H1 (cell line): ENCODE data around the gene KCTD19. TPM values are rescaled to one million over a fixed set of nuclear protein-coding genes. Genes with fewer than 3 reads are reported as not detected.

Experiments
- CTCF ChIA-PET: fragments of 300-600 bp; sonication (Branson Sonifier 250); formaldehyde crosslinking; loops from one replicate; lab custom pipeline; 2021; ENCODE audit not compliant: partially characterized antibody; lab: Charles Lee
- POLR2A ChIA-PET: fragments of 300-600 bp; sonication (Branson Sonifier 250); formaldehyde crosslinking; loops from one replicate; lab custom pipeline; 2021; ENCODE audit warnings: inconsistent platforms; ENCODE audit not compliant: partially characterized antibody; lab: Charles Lee
- DNase-seq, 2 experiments: peaks; one replicate each; pipeline versions ENCODE4 v3.0.0 to v3.0.0-alpha.2; 2010 to 2022; ENCODE audit warnings: low spot score in 2 of 2, low read depth in 1 of 2, mixed read lengths in 1 of 2
- FAIRE-seq: peaks from 2 replicates; lab custom pipeline; 2011; peaks lifted over from hg19 to GRCh38; lab: Jason Lieb, UNC
- H2AFZ ChIP-seq: 2 replicates; pipeline ENCODE4 v1.8.1; 2012; ENCODE audit warnings: low read length, inconsistent platforms
- H2AK5ac ChIP-seq: 2 replicates; pipeline ENCODE4 v1.6.1; 2013; ENCODE audit warnings: low read depth, low read length
- H2BK120ac ChIP-seq: replicated peaks from 2 replicates; pipeline ENCODE3; 2013; ENCODE audit warnings: low read depth, low read length, inconsistent platforms
- H2BK12ac ChIP-seq: 2 replicates; pipeline ENCODE4 v1.6.1; 2013; ENCODE audit warnings: low read depth, low read length
- H2BK15ac ChIP-seq: 2 replicates; pipeline ENCODE4 v1.6.1; 2013; ENCODE audit warnings: low read length
- H2BK20ac ChIP-seq: 2 replicates; pipeline ENCODE4 v1.6.1; 2013; ENCODE audit warnings: low read length
- H2BK5ac ChIP-seq: 2 replicates; pipeline ENCODE4 v1.6.1; 2013; ENCODE audit warnings: low read depth, low read length
- H3K14ac ChIP-seq: 2 replicates; pipeline ENCODE4 v1.6.1; 2013; ENCODE audit warnings: inconsistent platforms; ENCODE audit not compliant: insufficient read length
- H3K18ac ChIP-seq: 2 replicates; pipeline ENCODE4 v1.6.1; 2013; ENCODE audit warnings: low read length; ENCODE audit errors: extremely low read depth
- H3K23ac ChIP-seq: 2 replicates; pipeline ENCODE4 v1.6.1; 2013; ENCODE audit warnings: inconsistent platforms; ENCODE audit not compliant: insufficient read length
- H3K23me2 ChIP-seq: 2 replicates; pipeline ENCODE4 v1.6.1; 2013; ENCODE audit warnings: low read depth, low read length
- H3K27ac ChIP-seq: 2 replicates; pipeline ENCODE4 v1.6.1; 2011; ENCODE audit warnings: low read depth, low read length, inconsistent platforms
- H3K27me3 ChIP-seq, 4 experiments: replicated peaks in 1 of 4; 1 replicate in 1 of 4; 2 replicates in 3 of 4; pipeline versions ENCODE4 v1.6.1 to v1.8.1; 2011 to 2013; ENCODE audit warnings: low read length in 3 of 4, mild to moderate bottlenecking in 3 of 4, inconsistent platforms in 2 of 4, mixed read lengths in 2 of 4, moderate library complexity in 1 of 4; ENCODE audit not compliant: control insufficient read depth in 3 of 4, insufficient read depth in 3 of 4; ENCODE audit errors: extremely low read depth in 1 of 4
- H3K36me3 ChIP-seq, 4 experiments: 2 replicates each; pipeline versions ENCODE4 v1.6.1 to v1.8.1; 2011 to 2013; ENCODE audit warnings: mild to moderate bottlenecking in 4 of 4, low read length in 3 of 4, moderate library complexity in 2 of 4, control low read depth in 1 of 4, inconsistent platforms in 1 of 4; ENCODE audit not compliant: insufficient read depth in 4 of 4, control insufficient read depth in 2 of 4
- H3K4ac ChIP-seq: replicated peaks from 2 replicates; pipeline ENCODE3; 2013; ENCODE audit warnings: low read length, low read depth, mixed read lengths, inconsistent platforms; ENCODE audit not compliant: insufficient read length
- H3K4me1 ChIP-seq, 4 experiments: replicated peaks in 1 of 4; 1 replicate in 1 of 4; 2 replicates in 3 of 4; pipeline versions ENCODE4 v1.6.1 to v1.8.1; 2011 to 2013; ENCODE audit warnings: low read length in 3 of 4, inconsistent platforms in 2 of 4, mixed read lengths in 1 of 4; ENCODE audit not compliant: insufficient read depth in 4 of 4, control insufficient read depth in 3 of 4
- H3K4me2 ChIP-seq, 2 experiments: 2 replicates each; pipeline versions ENCODE4 v1.6.1 to v1.8.1; 2011 to 2013; ENCODE audit warnings: low read depth in 2 of 2, low read length in 2 of 2, control low read depth in 1 of 2, inconsistent platforms in 1 of 2, mild to moderate bottlenecking in 1 of 2; ENCODE audit not compliant: insufficient read depth in 1 of 2
- H3K4me3 ChIP-seq, 4 experiments: fragments of 200-600, 300-600 bp in 1 of 4; sonication (generic), shearing (Covaris generic), sonication (Bioruptor Twin) in 1 of 4; 2 replicates each; pipeline versions ENCODE4 v1.5.1 to v1.8.1; 2011 to 2016; ENCODE audit warnings: low read length in 4 of 4, low read depth in 3 of 4, control low read depth in 2 of 4, inconsistent platforms in 2 of 4, mild to moderate bottlenecking in 2 of 4, mixed read lengths in 1 of 4, moderate library complexity in 1 of 4; ENCODE audit not compliant: insufficient read depth in 2 of 4; ENCODE audit errors: extremely low read depth in 1 of 4
- H3K56ac ChIP-seq: replicated peaks from 2 replicates; pipeline ENCODE3; 2013; ENCODE audit warnings: low read depth, mild to moderate bottlenecking, mixed read lengths, low read length, inconsistent platforms; ENCODE audit not compliant: insufficient read length
- H3K79me1 ChIP-seq: 2 replicates; pipeline ENCODE4 v1.6.1; 2013; ENCODE audit warnings: low read depth, low read length, control low read depth
- H3K79me2 ChIP-seq, 2 experiments: 2 replicates each; pipeline versions ENCODE4 v1.6.1 to v1.8.1; 2012 to 2013; ENCODE audit warnings: low read length in 2 of 2, mild to moderate bottlenecking in 2 of 2, inconsistent platforms in 1 of 2; ENCODE audit not compliant: insufficient read depth in 2 of 2, control insufficient read depth in 1 of 2
- H3K9ac ChIP-seq, 4 experiments: replicated peaks in 1 of 4; 1 replicate in 1 of 4; 2 replicates in 3 of 4; pipeline versions ENCODE4 v1.6.1 to v1.8.1; 2011 to 2013; ENCODE audit warnings: low read depth in 3 of 4, low read length in 3 of 4, control low read depth in 2 of 4, mild to moderate bottlenecking in 2 of 4, moderate library complexity in 2 of 4, inconsistent platforms in 1 of 4; ENCODE audit errors: extremely low read depth in 1 of 4
- H3K9me3 ChIP-seq, 2 experiments: 2 replicates each; pipeline versions ENCODE4 v1.6.1 to v1.8.1; 2012 to 2013; ENCODE audit warnings: mild to moderate bottlenecking in 2 of 2, moderate library complexity in 2 of 2, control low read depth in 1 of 2, inconsistent platforms in 1 of 2, low read depth in 1 of 2, low read length in 1 of 2, mixed read lengths in 1 of 2; ENCODE audit not compliant: insufficient read depth in 2 of 2
- H4K20me1 ChIP-seq, 2 experiments: replicated peaks in 1 of 2; 2 replicates each; pipeline versions ENCODE3 to v1.8.1; 2011 to 2013; ENCODE audit warnings: inconsistent platforms in 2 of 2, low read length in 2 of 2, mild to moderate bottlenecking in 1 of 2; ENCODE audit not compliant: insufficient read depth in 2 of 2, control insufficient read depth in 1 of 2
- H4K5ac ChIP-seq: 2 replicates; pipeline ENCODE4 v1.6.1; 2013; ENCODE audit warnings: low read length, low read depth, mixed read lengths, inconsistent platforms; ENCODE audit not compliant: insufficient read length
- H4K8ac ChIP-seq: 2 replicates; pipeline ENCODE4 v1.8.0; 2013; ENCODE audit warnings: mild to moderate bottlenecking, moderate library complexity, low read length, inconsistent platforms; ENCODE audit not compliant: insufficient read depth; ENCODE audit errors: extremely low read depth
- H4K91ac ChIP-seq: replicated peaks from 2 replicates; pipeline ENCODE3; 2013; ENCODE audit warnings: low read length, mixed read lengths, inconsistent platforms; ENCODE audit not compliant: insufficient read length
- CEBPB ChIP-seq: IDR thresholded peaks from 2 replicates; pipeline ENCODE4 v1.6.1; 2012; ENCODE audit warnings: low read depth, low read length
- CHD2 ChIP-seq: IDR thresholded peaks from 2 replicates; pipeline ENCODE4 v1.6.1; 2012; ENCODE audit warnings: low read length, improper control_type of control experiment
- CREB1 ChIP-seq: IDR thresholded peaks from 2 replicates; pipeline ENCODE4 v1.6.1; 2012; ENCODE audit warnings: inconsistent platforms
- CTBP2 ChIP-seq: IDR thresholded peaks from 2 replicates; pipeline ENCODE4 v1.7.0; 2011; ENCODE audit warnings: borderline replicate concordance, mild to moderate bottlenecking, moderate library complexity, mixed read lengths, low read length; ENCODE audit not compliant: insufficient read depth, insufficient read length
- JUND ChIP-seq: IDR thresholded peaks from 2 replicates; pipeline ENCODE4 v1.6.1; 2011; ENCODE audit warnings: mild to moderate bottlenecking, improper control_type of control experiment, low read length
- RAD21 ChIP-seq, 2 experiments: IDR thresholded peaks in 1 of 2; conservative IDR thresholded peaks in 1 of 2; 2 replicates each; pipeline ENCODE4 v1.6.1; 2011; ENCODE audit warnings: low read depth in 2 of 2, low read length in 2 of 2, improper control_type of control experiment in 1 of 2, inconsistent platforms in 1 of 2, mild to moderate bottlenecking in 1 of 2, moderate library complexity in 1 of 2
- SIRT6 ChIP-seq: IDR thresholded peaks from one replicate; pipeline ENCODE4 v1.7.1; 2012; ENCODE audit warnings: low read length, inconsistent platforms
- SIX5 ChIP-seq: IDR thresholded peaks from 2 replicates; pipeline ENCODE4 v1.6.1; 2011; ENCODE audit warnings: mild to moderate bottlenecking, low read depth, low read length
- SP1 ChIP-seq: IDR thresholded peaks from 2 replicates; pipeline ENCODE4 v1.6.1; 2011; ENCODE audit warnings: low read depth, low read length
- SP2 ChIP-seq: IDR thresholded peaks from 2 replicates; pipeline ENCODE4 v1.6.1; 2012; ENCODE audit warnings: mild to moderate bottlenecking, low read length, inconsistent platforms
- SP4 ChIP-seq: IDR thresholded peaks from 2 replicates; pipeline ENCODE4 v1.6.1; 2012; ENCODE audit warnings: low read length, inconsistent platforms
- SRF ChIP-seq: IDR thresholded peaks from 2 replicates; pipeline ENCODE4 v1.6.1; 2011; ENCODE audit warnings: mild to moderate bottlenecking, low read depth, low read length, moderate library complexity
- SUZ12 ChIP-seq: fragments of 200-600 bp; sonication (generic); IDR thresholded peaks from 2 replicates; pipeline ENCODE4 v1.6.1; 2012; ENCODE audit warnings: mild to moderate bottlenecking, inconsistent platforms, low read length, moderate library complexity, mixed read lengths
- TAF7 ChIP-seq: optimal IDR thresholded peaks from 2 replicates; pipeline ENCODE3; 2011; ENCODE audit warnings: low read depth, mild to moderate bottlenecking, inconsistent platforms, low read length, moderate library complexity, borderline replicate concordance
- USF2 ChIP-seq: IDR thresholded peaks from 2 replicates; pipeline ENCODE4 v1.6.1; 2011; ENCODE audit warnings: low read length, improper control_type of control experiment
- WGBS, 2 experiments: shearing (Covaris generic) in 1 of 2; methylation state at CpG; one replicate each; pipeline versions ENCODE4 v1.1.6 to v1.1.7; 2013 to 2015; ENCODE audit warnings: low lambda C conversion rate in 2 of 2, mixed read lengths in 2 of 2, inconsistent platforms in 1 of 2, low coverage in 1 of 2, missing lambda C conversion rate in 1 of 2; ENCODE audit not compliant: insufficient replicate concordance in 2 of 2, insufficient coverage in 1 of 2, insufficient read length in 1 of 2; ENCODE audit errors: extremely low coverage in 1 of 2, missing lambda C conversion rate in 1 of 2; 5-methylcytosine and 5-hydroxymethylcytosine counted together
- polyA plus RNA-seq, 7 experiments: library from polyadenylated mRNA; depleted of rRNA in 3 of 7; stranded (reverse) in 5 of 7; unstranded in 2 of 7; fragments of >200 nt in 5 of 7; fragments of 200-250 nt in 2 of 7; gene quantifications; 1 replicate in 5 of 7; 2 replicates in 1 of 7; 4 replicates in 1 of 7; pipeline versions ENCODE4 v1.2.1 to v1.2.3, GENCODE V29; 2011 to 2013; ENCODE audit warnings: missing spikeins in 2 of 7, mixed read lengths in 2 of 7
- total RNA-seq: library from RNA; stranded (reverse); fragmentation: NEBNext Ultra II Directional; extraction: Animal tissue kit (Norgen Biotek cat#: 25700); gene quantifications from 2 replicates; pipeline ENCODE4 v1.2.1, GENCODE V29; 2021

KCTD19 gene
- total and polyA plus RNA-seq, 2 of the 8 experiments (the other 6 are each of a cell fraction or from before 2014, with no cell fraction given), result 0.06 to 0.24 TPM

DNA sequence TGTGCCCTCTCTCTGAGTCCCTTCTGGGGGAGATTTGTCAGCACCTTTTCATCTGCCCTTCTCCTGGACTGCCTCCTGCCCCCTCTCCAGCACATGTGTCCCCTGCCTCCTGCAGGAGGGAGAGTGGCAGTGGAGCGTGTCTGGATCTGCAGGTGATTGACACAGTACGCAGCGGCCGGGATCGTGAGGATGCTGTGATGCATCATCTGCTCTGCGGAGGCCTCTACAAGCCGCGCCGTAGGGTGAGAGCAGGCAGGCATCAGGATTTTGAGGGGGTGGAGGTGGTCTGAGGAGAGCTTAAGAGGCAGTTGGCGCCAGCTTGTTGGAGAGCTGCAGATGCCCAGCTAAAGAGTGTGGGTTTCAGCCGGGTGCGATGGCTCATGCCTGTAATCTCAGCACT, 66.8 kb downstream of the KCTD19 start:
- no peak overlapping the region for H3K4me2 ChIP-seq
- POLR2A ChIA-PET, result interaction anchor here (0.6 to 1.3 kb wide), 2 partner anchors 13 to 303 kb away, joined by 3 to 4 read pairs; partner anchors contain the start of gene FHOD1
- CTCF ChIA-PET, result interaction anchor here (0.8 to 14.4 kb wide), 23 partner anchors 11 to 306 kb away, joined by 3 to 217 read pairs (median 5); partner anchors contain the start of genes FHOD1, KCTD19, LRRC36 and SLC9A5
- H4K8ac ChIP-seq, result no peak overlapping the region
- H4K5ac ChIP-seq, result no peak overlapping the region
- H3K27ac ChIP-seq, result no peak overlapping the region
- H2AK5ac ChIP-seq, result no peak overlapping the region
- no peak overlapping the region for H2AFZ ChIP-seq
- DNase-seq (no peak), FAIRE-seq (no peak)
- H3K23ac ChIP-seq, result no peak overlapping the region
- H3K9me3 ChIP-seq, result no peaks in the 10 kb centered on the region
- H3K27me3 ChIP-seq, result no peaks in the 10 kb centered on the region
- H3K9ac ChIP-seq, result no peak overlapping the region
- H3K4me1 ChIP-seq, result no peaks in the 10 kb centered on the region; a peak in 1 of 7 replicates
- H2BK12ac ChIP-seq, result no peak overlapping the region
- no peak overlapping the region for H3K56ac ChIP-seq
- H3K79me2 ChIP-seq, result no peaks in the 10 kb centered on the region
- no peaks in the 10 kb centered on the region; a peak in 2 of 8 replicates for H3K36me3 ChIP-seq
- H2BK5ac ChIP-seq, result no peak overlapping the region
- H2BK120ac ChIP-seq, result no peak overlapping the region
- no peak overlapping the region for H4K91ac ChIP-seq
- no peaks in the 10 kb centered on the region for H3K79me1 ChIP-seq
- no peak overlapping the region for H3K18ac ChIP-seq
- no peak overlapping the region for H3K4ac ChIP-seq
- no peak overlapping the region for H2BK20ac ChIP-seq
- peaks cover 0 to 9% of the 10 kb centered on the region in 2 experiments for H4K20me1 ChIP-seq
- H3K4me3 ChIP-seq, result no peak overlapping the region
- H3K23me2 ChIP-seq, result no peaks in the 10 kb centered on the region
- no peak overlapping the region for H3K14ac ChIP-seq
- WGBS, 2 experiments, result 87% methylated on average over 12 of the region's 12 CpGs; no CpG with 5 or more reads in 1 of the 2 experiments
- H2BK15ac ChIP-seq, result no peak overlapping the region
- TF ChIP-seq TAF7, result no peak
- TF ChIP-seq SP4, result no peak
- TF ChIP-seq SIRT6, result no peak
- TF ChIP-seq SP1, result no peak
- TF ChIP-seq SIX5, result no peak
- no peak for TF ChIP-seq CTBP2
- no peak for TF ChIP-seq JUND
- no peak for TF ChIP-seq CHD2
- TF ChIP-seq SRF, result no peak
- TF ChIP-seq SP2, result no peak
- TF ChIP-seq CEBPB, result no peak
- TF ChIP-seq CREB1, result no peak
- no peak for TF ChIP-seq SUZ12
- no peak for TF ChIP-seq RAD21 (IDR thresholded peaks at IDR 0.05 in 1 of 2, conservative IDR thresholded peaks at IDR 0.05 in 1 of 2; ENCODE audit: low read depth in 2 of 2, low read length in 2 of 2)
- TF ChIP-seq USF2, result no peak
